GM15510 (cell line): ENCODE measurements around the gene NLK.

ENCODE experiments used
- POLR2A ChIP-seq: IDR thresholded peaks from 3 replicates; pipeline ENCODE4 v1.6.1; 2011; ENCODE audit warnings: borderline replicate concordance; ENCODE audit not compliant: insufficient read length; ENCODE audit errors: extremely low read depth

The NLK gene

DNA sequence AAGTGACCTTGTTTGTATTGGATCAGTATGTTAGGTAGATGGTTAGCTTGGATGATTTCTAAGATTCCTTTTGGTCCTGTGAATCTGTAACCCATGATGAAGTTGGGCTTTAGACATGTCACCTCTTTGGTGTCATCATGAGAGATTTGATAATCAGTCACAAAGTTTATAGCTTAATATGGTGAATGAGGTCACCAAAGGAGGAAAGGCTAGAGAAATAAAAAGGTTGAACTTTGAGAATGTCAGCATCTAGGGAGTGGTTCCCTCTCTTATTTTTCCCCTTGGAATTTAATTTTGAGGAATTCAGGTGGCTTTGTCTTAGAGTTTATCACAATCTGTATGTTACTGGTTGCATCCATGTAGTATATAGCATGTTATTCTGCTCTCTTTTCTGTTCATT is 45.3 kb downstream of the NLK start:
- no peak for TF ChIP-seq POLR2A

GRCh38 chr17:28090551-28090950 is 48.1 kb downstream of the NLK start:
- TF ChIP-seq POLR2A, result no peak

- no peak for TF ChIP-seq POLR2A
Observed at GRCh38 chr17:28092088-28092487, 49.6 kb downstream of the NLK start.

- TF ChIP-seq POLR2A, result no peak
Observed at GRCh38 chr17:28093999-28094716, 51.7 kb downstream of the NLK start.

GRCh38 chr17:28096756-28097155 is 54.3 kb downstream of the NLK start:
- TF ChIP-seq POLR2A, result no peak

GRCh38 chr17:28097254-28097653 is 54.8 kb downstream of the NLK start:
- TF ChIP-seq POLR2A, result no peak

DNA sequence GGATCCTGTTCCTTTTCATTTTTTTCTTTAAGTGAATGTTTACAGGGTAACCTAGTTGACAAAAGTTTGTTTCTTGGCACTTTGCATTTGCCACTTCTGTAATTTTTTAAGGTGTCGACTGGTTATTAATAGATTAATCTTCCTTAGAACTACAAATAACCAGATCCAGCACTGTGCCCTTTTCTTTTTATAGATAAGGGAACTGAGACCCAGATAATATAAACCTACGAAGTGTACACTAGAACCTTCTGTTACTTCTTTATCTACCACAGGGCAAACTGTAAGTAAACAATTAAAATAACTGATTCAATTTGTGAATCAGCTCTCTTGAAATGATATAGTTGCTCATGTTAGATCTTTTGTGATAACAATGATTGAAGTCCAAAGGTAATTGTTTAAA is 55.4 kb downstream of the NLK start:
- TF ChIP-seq POLR2A, result no peak

GRCh38 chr17:28100251-28100650 is 57.8 kb downstream of the NLK start:
- no peak for TF ChIP-seq POLR2A

DNA sequence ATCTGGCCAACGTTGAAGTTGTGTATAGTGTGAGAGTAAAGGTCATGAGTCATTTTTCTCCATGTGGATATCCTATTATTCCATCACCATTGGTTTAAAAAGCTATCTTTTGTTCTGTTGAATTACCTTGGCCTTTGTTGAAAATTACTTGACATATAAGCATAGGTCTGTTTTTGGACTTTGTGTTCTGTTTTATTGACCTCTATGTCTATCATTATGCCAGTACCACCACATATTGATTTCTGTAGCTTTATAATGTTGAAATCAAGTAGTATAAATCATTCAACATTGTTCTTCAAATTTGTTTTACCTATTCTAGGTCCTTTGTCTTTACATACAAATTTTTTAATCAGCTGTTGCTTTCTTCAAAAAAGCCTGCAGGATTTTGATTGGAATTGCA is 58.5 kb downstream of the NLK start:
- no peak for TF ChIP-seq POLR2A

DNA sequence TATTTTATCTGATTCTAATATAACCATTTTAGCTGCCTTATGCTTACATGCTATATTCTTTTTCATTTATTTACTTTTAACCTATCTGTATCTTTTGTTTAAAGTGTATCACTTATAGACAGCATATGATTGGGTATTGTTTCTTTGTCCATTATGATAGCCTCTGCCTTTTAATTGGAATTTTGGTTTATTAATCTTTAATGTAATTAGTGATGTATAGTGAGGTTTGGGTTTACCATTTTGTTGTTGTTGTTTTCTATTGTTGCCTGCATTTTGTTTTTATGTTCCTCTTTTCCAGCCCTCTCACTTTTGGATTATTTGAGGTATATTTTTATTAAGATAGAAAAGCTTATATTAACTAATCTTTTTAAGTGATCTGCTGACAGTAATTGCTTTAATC is 59.4 kb downstream of the NLK start:
- TF ChIP-seq POLR2A, result no peak

DNA sequence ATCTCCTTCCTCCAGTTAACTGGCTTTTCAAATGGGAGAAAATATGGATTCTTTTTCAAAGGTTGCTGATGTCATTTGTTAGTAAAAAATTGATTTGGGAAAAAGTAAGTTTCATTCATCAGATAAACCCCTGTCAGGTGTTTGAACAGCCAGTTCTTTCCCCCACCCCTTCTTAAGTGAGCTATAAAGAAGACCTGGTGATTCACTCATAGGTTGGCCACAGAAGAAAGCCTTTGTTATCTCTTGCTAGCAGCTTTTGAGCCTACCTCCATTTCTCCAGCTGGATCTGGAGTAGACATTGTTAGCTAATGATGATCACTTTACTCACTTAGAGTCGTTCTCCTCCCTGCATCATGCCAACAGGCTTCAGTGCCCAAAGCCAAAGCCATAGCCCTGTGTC is 63.0 kb downstream of the NLK start:
- TF ChIP-seq POLR2A, result no peak

GRCh38 chr17:28110184-28110583 is 67.7 kb downstream of the NLK start:
- no peak for TF ChIP-seq POLR2A

- TF ChIP-seq POLR2A, result no peak
Observed at GRCh38 chr17:28112181-28112580, 69.7 kb downstream of the NLK start.

DNA sequence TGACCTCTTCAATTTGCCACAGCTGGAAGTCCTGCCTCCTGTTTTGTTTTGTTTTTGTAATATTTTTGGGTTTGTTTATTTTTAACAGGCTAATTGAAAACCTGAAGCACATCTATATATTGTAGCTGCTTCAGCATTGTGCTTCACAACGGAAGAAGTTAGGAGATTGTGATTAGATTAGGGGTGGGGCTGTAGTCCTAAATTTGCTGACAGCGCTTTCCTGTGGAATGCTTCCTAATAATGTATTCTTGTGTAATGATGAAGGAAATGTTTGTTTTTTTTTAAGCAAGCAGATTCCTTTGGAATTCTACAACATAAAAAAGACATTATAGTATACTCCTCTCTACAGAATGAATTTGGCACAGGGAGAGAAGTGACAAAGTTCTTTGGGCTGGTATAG is 70.1 kb downstream of the NLK start:
- no peak for TF ChIP-seq POLR2A

DNA sequence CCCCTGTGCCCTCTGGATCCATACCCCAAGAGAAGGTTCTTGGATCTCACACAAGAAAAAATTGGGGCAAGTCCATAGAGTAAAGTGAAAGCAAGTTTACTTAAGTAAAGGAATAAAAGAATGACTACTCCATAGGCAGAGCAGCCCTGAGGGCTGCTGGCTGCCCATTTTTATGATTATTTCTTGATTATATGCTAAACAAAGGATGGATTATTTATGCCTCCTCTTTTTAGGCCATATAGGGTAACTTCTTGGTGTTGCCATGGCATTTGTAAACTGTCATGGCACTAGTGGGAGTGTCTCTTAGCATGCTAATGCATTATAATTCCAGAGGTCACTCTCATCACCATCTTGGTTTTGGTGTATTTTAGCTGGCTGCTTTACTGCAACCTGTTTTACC is 70.8 kb downstream of the NLK start:
- TF ChIP-seq POLR2A, result no peak

- no peak for TF ChIP-seq POLR2A
Observed at GRCh38 chr17:28115046-28115445, 72.6 kb downstream of the NLK start.

DNA sequence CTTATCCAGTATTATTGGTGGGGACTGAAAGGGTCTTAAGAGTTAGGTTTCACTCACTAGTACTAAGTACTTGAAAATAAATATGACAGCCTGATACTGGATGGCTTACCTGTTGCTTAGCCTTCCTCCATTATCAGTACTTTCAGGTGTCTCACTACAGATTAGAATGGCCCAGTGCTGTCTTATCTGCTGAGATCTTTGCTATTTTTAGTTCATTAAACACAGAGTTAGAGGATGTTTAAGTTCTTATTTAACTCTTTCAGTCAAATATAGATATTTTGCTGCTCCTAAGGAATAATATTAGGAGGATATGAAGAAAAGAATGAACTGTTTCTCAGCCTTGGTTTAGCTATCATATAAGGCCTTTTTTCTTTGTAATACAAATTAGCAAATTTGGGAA is 74.8 kb downstream of the NLK start:
- no peak for TF ChIP-seq POLR2A
